ENCODE measurements around the gene EPHA6.

Gene EPHA6

DNA sequence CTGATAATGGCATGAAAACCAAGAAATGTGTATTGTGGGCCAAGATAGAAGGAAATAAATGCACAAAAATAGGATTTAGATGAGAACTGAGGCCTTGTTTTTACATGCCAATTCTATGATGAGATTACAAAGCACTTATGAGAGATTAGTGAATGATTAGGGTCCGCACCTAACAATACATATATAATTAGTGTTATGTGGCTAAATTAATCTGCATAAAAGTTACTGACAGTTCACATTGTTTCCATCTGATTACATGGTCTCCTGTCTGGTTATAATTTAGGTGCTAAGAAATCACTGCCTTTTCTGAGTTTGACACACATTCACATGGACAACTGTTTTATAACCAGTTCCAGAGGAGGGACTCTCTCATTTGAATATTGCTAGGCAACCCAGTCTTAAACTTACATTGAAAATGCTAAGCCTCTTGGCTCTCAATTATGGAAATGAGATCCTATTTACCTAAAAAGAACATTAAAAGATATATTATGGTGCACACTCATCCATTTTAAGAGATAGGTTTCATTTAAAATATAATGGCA lies 833.1 kb downstream of the EPHA6 start:
- no peak for DNase-seq (ENCODE audit: low read depth)

DNA sequence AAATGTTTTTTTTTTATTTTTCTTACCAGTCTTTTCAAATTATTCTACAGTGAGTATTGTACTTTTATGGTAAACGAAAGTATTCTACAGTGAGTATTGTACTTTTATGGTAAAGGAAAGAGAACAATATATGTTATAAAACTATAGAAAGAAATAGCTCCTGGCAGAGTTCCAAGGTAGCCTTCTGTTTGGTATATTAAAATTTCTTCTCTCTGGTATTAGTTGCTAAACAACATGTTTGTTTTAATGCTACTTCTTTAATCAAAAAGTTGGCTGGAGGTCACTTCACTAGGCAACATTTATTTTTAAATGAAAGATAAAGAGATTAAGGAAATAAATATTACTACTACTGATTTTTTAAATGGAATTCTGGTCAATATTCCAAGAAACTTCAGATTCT lies 841.6 kb downstream of the EPHA6 start:
- no peak for DNase-seq (ENCODE audit: low read depth)

DNA sequence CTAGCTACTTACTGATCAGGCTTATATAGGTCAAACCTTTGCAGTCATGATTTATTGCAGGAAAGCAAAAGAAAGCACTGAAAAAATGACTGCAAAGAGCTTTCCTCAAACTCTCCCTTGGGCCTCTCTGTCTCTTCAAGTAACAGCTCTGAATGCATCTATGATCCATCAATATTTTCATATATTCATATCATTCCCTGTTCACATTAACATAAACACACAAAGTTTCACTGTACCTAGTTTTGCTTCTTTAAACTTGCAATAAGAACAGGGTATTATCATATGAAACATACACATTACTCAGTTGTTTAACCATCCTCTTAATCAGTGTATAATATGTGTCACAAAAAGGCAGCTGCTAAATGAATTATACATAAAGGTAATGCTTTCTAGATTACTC lies 842.2 kb downstream of the EPHA6 start:
- no peak for DNase-seq (ENCODE audit: low read depth)

DNA sequence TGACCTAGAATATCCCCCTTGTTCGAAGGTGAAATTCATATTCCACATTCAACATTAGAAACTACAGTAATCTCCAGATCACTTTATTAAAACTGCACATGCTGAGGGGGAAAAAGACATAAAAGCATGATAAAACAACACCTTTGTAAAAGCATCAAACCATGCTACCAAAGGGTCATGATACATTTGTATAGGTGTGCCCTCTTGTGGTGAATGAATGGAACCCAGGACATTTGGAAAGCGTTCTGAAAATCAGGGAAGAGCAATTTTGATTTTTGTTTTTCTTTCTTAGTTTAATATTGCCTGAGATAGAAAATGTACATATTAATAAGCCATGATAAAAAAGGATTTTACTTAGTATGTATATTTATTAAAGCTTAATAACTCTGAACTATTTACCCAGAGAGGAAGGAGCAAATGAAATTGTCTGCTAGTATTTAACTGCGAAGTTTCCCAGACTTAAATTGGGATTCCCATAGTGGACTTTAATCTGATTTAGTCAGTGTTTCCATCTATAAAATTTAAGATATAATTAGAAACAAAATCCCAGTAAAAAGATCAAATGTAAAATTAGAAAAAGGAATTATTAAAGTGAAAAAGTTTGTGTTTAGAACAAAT lies 844.4 kb downstream of the EPHA6 start:
- DNase-seq (ENCODE audit: low read depth) = no peak

DNA sequence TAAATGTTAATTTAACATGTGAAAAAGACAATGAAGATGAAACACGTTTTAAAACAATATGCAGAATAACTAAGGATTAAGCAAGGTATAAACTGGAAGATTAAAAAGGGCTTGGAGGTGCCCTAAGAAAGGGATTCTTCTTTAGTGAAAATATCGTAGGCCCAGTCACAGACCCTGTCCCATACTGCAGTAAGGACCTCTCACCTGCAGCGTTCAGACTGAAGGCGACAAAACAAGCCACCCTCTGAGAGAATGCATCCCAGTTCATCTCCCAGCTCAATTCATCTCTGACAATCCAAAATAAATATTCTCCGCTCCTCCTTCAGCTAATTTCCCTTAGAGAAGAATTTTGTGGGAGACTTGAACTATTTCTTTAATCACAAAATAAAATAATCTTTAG lies 847.9 kb downstream of the EPHA6 start:
- no peak for DNase-seq (ENCODE audit: low read depth)

DNA sequence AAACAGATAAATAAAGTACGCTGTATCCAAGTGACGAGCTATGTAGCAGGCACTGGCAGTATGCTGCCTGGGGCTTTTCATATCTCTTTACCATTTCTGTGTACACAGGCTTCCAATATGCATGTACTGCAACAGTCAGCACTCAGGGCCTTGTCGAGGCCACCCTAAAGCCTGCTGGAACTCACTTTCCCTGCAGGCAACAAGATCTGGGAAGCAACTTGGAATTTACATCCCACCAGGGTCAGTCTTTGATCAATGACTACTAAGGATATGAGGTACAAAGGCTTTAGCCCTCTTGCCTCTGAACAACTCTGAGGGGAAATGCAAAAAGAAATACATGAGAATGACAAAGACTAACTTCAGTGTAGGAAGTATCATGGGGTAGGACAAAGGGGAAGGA lies 848.4 kb downstream of the EPHA6 start:
- DNase-seq (ENCODE audit: low read depth) = no peak

DNA sequence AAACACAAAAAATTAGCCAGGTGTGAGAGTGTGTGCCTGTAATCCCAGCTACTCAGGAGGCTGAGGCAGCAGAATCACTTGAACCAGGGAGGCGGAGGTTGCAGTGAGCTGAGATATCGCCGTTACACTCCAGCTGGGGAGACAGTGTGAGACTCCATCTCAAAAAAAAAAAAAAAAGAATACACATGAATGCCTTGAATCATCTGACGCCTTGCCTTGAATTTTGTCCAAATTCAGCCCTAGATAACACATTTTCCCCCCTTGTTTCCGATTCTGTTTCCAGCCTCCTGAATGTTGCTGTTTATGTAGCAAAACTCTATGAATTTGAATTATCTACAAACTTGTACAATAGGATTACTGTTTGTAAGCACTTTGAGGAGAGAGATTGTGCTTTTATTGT lies 851.5 kb downstream of the EPHA6 start:
- DNase-seq (ENCODE audit: low read depth) = no peak

DNA sequence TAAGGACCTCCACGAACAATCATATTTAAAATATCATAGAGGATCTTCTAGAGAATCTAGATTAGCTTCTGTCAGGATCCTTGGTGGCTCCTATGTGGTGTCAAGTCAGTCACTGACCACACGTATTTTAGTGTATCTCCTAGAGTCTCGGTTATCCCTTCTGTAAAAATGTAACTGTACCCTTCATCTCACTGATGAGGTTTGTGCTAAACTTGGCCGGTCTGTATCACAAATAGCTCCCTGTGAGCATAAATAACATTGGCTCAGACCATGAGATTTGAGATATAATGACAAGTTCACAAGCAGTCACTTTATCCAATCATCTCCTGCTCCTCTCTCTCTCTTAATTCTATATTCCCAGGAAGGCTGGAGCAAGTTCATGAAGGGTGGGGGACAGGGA lies 856.6 kb downstream of the EPHA6 start:
- DNase-seq (ENCODE audit: low read depth) = no peak

DNA sequence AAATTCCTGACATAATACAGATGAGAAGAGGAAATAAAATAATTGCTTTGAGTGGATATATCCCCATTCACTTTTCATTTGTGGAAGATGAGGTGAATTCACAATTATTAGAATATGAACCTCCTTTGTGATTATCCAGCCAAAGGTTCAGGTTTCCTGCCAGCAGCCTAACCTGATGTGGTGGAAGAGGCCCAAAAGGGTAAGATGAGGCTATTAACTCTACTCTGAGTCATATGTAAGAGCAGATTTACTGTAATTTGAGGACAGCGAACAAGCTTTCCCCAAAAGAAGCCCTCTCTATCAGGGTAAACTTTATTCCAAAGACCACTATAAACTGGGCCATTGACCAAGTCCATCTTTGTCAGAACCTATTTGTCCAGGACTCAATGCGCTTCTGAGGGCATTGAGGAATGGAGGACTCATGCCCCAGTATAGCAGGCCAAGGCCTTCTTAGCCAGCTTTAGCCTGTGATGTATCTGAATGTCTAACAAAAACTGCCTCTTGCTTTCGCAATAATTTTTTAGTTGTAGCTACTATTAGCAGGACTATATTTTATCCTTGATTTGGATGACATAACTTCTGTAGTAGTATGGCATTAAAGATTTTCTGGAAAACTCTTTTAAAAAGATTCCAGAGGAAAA lies 859.1 kb downstream of the EPHA6 start:
- no peak for DNase-seq (ENCODE audit: low read depth)

DNA sequence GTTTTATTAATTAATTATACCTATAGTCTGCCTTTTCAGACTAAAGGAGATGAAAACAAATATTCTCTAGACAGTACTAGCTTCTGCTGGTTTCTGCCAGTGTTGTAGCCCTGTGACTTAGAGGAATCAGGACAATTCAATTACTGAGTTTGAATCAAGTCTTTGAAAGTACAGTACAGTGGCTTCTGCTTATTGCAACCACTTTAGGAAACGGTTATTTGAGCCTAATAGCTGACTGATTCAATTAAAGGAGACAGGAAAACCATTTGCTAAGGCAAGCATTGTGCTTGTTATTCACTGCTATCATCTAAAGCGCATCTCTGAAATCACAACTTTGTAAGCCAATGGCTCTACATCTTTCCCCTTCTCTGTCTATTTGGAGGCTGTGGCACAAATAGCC lies 860.1 kb downstream of the EPHA6 start:
- DNase-seq (ENCODE audit: low read depth) = no peak

DNA sequence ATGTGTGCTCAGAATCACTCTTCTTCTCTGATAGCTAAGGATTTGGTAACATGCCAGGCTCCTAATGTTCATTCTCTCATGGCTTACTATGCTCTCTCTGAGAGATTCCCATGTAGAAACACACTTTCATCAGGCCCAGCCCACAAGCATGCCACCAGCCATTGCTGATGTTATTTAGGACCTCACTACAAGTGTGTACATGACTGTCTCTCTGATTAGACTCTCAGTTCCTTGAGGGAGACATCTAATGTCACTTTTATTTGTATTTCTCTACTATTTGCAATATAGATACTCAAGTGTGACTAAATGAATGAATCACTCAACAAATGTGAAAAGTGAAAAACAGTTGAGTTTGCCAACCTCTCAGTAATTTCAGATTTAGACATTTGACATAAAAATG lies 865.8 kb downstream of the EPHA6 start:
- no peak for DNase-seq (ENCODE audit: low read depth)

DNA sequence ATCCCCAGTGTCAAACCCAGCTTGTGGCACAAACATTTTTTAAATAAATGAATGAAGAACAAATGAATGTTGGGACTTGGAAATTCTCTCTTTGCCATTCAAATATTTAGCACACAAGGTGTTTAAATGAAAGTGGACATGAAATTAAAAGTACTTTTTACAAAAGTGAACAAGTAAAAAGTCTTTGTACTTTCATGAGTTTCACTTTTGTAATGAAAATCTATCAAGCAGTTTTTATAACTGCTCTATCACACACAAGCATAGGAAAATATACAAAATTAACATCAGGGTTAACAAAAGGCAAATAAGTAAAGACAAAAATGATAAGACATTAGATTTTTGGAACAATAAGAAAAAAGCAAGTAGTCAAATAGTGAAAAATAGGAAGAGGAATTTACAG lies 866.3 kb downstream of the EPHA6 start:
- no peak for DNase-seq (ENCODE audit: low read depth)

DNA sequence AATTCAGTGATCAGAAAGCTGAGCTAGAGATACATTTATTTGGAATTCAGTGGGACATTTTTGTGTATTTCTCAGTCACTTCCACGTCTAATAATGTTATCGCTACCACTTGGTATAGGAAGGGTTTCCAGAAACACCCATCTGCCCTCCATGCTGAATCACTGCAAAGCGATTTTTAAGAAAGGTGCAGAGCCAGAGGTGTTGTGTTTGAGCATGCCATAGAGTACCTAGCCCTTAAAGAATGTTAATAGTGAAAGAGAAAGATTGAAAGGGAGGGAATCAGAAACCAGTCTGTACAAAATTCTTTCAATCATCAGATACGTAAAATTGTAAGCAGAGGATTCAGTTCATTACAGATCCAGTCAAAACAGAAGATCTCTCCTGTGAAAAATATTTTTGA lies 870.1 kb downstream of the EPHA6 start:
- no peak for DNase-seq (ENCODE audit: low read depth)

DNA sequence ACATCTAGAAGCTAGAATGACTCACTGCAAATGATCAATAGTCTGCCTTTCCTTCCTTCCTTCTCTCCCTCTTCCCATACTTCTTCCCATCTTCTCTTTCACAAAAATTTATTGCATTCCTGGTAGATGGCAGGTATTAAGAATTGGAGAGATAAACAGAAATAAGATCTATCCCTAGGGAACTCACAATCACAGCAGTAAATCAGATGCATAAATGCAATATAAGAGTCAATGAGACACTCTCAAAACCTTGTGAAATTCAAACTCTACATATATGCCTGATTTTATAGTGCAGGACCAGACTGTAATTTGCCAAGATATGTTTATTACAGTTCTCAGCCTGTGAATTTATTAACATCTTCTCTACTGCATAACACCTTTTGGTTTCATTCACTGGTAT lies 871.9 kb downstream of the EPHA6 start:
- no peak for DNase-seq (ENCODE audit: low read depth)

DNA sequence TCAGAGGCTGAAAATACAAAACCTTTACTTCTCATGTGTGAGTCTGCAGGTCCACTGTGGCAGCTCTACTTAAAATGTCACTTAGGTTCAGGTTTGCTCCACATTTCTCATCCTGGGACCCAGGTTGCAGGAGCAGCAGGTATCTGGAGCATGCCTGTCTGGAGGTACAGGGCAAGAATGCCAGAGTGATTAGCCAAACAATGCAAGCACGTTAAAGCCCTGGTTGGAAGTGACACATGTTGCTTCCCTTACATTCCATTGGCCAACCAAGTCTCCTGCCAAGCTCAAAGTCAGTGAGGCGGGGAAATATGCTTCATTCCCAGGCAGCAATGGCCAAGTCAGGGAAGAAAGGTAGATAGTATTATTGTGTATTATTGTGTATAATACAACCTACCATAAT lies 873.3 kb downstream of the EPHA6 start:
- DNase-seq (ENCODE audit: low read depth) = no peak

DNA sequence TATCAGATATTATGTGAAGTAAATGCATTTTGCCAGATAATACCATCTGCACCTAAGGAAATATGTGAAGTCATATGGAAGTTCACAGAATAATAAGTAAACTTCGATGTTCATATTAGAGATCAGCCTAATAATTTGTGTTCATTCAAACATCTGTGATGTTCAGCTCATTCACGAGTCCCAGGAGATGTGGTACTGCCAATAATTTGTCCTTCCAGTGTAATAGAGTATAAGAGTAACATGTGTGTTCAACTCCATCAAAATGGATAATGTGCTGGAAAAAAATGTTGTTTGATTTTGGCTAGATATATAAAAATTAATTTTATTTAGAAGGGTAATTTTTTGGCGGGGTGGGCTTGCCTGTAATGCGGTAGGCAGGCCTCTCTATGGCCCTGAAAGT lies 874.7 kb downstream of the EPHA6 start:
- no peak for DNase-seq (ENCODE audit: low read depth)

DNA sequence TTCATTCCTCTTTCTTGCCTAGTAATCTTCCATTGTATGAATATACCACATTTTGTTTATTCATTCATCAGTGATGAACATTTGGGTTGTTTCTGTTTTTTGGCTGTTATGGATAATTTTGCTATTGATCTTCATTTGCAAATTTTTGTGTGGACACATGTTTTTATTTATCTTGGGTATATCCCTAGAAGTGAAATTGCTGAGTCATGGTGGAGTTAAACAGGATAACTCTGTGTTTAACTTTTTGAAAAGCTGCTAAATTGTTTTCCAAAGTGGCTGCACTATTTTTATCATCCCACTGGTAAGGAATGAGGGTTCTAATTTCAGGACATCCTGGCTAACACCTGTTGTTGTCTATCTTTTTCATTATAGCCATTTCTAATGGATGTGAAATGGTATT lies 875.6 kb downstream of the EPHA6 start:
- DNase-seq (ENCODE audit: low read depth) = no peak

DNA sequence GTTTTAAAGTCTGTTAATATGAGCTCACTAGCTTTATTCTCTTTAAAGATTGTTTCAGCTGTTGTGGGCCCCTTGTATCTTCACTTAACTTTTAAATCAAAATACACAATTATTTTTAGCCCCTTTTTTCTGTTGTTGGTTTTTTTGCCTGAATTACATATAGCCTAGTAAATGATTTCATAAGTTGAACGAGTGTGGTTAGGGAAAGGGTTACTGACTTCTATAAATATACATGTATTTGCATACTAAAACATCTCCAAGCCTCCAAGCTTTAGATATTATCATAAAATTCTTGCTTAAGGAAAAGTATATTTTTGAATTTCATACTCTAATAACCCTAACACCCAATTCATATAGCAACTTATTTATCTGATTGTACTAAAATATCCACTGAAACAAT lies 877.0 kb downstream of the EPHA6 start:
- no peak for DNase-seq (ENCODE audit: low read depth)

DNA sequence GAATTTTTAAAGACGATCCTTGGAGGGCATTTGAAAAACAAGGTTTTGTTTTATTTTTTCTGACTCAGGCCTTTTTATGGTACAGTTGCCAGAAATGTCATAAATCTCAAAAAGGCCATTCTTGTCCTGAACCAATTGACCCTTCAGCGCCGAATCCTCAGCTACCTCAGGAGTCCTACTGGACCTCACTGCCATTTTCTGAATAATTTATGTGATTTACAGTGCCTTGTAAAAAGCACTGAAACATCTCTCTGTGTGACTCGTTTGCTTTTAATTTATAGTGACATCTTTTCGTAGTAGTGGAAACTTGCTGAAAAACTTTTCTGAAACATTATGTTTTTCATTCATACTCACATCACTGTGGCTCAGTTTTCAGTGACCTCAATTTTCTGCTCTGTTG lies 878.0 kb downstream of the EPHA6 start:
- DNase-seq (ENCODE audit: low read depth) = no peak

DNA sequence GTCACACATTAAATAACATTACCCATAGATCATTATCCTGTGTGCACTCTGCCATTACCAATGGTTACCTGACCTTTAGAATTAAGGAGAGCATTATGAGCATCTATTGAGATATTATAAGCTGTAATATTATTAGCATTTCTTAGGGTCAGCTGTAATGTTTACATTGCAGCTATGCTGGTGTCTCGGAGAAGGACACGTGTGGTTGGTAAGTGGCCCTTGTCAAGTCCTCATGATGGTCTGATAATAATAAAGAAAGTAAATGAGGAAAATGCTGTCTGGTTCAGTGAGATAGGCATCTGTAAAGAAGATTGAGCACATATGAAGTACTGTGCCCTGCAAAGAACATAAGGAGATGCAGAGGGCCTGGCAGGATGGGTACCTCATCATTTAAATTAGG lies 878.4 kb downstream of the EPHA6 start:
- DNase-seq (ENCODE audit: low read depth) = no peak

DNA sequence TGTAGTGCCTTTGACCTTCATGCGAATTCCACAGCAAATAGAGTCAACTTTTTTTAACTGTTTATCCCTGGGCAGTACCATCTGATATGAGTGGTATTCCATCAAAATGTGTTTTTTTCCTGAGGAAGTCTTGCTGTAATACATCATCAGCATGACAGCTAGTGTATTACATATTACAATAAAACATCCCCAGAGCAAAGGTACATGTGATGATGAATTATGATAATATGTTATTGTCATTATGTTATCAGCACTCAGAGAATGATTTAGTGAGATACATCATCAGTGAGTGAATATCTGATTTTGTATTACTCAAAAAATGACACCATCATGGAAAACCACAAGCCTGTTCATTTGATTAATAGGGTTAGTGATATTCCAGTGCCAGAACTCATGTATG lies 880.5 kb downstream of the EPHA6 start:
- DNase-seq (ENCODE audit: low read depth) = no peak

DNA sequence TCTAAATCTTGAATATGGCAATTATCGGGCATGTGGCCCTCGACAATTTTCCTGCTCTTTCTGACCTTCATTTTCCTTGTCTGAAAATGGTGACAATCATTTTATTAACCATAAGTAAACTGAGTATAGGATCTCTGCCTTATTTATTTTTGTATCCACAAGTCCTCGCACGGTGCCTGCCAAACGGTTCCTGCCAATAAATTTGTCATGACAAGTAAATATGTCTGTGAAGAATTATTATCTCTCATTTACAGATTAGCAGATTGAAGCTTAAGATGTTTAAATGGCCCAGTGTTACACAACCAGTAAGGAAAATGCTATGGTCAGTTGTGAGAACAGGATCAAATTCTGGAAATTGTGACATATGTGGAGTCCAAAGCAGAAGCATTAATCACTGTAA lies 884.3 kb downstream of the EPHA6 start:
- no peak for DNase-seq (ENCODE audit: low read depth)

DNA sequence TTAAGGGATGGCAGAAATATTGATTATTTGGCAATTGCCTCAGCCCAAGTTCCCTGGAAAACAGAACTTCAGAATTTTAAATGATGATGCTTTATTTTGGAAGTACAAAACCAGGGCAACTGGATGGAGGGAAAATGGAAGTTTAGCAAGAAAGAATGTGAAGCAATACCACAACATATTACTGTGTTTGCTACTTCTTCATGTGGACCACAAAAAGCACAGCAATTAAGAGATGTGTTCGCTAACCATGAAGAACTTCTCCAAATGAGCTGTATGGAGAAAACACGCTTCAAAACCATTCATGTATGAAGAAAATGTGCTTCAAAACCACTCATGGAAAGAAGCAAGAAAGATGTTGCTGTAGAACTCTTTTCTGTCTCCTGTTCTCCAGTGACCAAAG lies 885.5 kb downstream of the EPHA6 start:
- DNase-seq (ENCODE audit: low read depth) = no peak

DNA sequence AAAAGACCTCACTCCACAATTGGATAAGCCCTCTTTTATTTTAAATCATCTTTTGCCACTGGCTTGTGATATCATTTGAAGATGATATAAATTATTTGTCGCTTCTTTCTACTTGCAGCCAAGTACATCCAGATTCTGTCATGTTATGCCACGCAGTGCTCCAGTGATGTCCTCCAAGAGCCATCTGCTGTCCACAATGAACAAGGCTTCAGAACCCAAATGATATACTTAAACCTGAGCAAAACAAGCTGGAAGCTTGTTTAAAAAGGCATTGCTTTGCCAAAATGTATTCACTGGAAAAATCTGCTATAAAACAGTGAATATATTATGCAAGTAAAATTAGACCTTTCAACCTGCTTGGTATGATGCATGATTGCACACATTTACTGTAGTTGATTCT lies 891.4 kb downstream of the EPHA6 start:
- DNase-seq (ENCODE audit: low read depth) = no peak
